GM18502 (cell line): ENCODE measurements around the gene PRPF39.
"Not testable (repeated sequence)": the region's sequence is repeated elsewhere in the genome, so short reads cannot be mapped to it uniquely, and the experiment has no call there.

ENCODE experiments used
- ATAC-seq: cut with Tn5 transposase; IDR thresholded peaks from one replicate; pipeline ENCODE4 v1.9.1; 2021; ENCODE audit warnings: mild to moderate bottlenecking; ENCODE audit not compliant: unreplicated experiment, poor library complexity

PRPF39 gene

GRCh38 chr14:45080416-45080968, 3.4 kb upstream of the PRPF39 start:
- ATAC-seq: not testable (repeated sequence)

DNA sequence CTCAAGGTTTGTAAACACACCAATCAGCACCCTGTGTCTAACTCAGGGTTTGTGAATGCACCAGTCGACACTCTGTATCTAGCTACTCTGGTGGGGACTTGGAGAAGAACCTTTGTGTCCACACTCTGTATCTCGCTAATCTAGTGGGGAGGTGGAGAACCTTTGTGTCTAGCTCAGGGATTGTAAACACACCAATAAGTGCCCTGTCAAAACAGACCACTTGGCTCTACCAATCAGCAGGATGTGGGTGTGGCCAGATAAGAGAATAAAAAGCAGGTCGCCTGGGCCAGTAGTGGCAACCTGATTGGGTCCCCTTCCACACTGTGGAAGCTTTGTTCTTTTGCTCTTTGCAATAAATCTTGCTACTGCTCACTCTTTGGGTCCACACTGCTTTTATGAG, 2.8 kb upstream of the PRPF39 start:
- ATAC-seq: not testable (repeated sequence)

GRCh38 chr14:45082420-45082819, 1.5 kb upstream of the PRPF39 start:
- no peak for ATAC-seq

DNA sequence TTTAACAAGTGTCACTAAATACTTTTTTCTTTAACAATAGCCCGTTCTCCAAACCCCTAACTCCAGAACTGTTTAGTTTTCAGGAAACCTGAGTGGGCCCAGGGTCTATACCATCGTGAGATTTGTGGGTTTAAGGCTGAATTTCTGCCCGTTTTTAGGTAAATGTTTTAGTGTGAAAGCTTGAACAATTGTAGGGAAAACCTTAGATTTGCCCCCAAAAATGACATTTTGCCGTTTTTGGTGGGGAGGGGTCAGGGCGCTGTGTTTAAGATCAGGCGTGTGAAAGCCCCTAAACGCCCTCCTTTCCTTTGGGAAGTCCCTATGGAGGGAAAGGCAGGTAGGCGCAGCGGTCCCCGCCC, 320 bp upstream of the PRPF39 start:
- ATAC-seq: no peak

DNA sequence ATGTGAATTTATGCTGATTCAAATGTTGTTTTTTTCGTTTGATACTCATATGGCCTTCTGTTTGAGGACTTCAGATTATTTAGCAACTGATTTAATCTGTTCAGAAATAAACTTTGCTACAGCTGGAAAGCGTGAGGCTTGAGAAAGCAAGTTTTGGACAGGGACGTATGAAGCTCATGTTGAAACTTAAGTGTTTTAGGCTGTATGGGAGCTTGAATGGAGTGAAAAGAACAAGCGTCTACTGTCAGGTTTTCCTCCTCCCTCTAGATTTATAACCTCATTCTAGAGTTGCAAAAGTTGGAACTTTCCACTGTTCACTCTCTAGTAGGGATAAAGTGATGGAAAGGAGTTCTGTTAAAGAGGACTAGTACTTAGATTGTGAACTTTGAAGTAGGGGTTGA, 1.0 kb downstream of the PRPF39 start:
- no peak for ATAC-seq

DNA sequence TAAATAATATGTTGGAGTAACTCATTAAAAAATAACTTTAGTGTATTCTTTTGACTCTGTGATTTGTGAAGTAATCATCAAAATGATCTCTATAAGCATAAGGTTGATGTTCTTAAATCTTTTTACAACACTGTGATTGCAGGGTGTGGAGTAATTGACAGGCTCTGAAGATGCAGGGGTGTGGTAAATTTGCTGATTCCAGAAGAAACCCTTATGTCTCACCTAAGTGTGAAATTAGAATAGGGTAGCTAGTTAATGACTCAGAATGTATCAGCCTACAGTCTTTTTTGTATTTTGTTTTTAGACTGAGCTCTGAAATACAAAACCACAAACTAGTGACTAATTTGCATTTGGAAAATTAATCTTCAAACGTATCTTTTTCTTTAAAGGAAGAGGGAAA, 5.9 kb downstream of the PRPF39 start:
- peak; percentile 87 for ATAC-seq

DNA sequence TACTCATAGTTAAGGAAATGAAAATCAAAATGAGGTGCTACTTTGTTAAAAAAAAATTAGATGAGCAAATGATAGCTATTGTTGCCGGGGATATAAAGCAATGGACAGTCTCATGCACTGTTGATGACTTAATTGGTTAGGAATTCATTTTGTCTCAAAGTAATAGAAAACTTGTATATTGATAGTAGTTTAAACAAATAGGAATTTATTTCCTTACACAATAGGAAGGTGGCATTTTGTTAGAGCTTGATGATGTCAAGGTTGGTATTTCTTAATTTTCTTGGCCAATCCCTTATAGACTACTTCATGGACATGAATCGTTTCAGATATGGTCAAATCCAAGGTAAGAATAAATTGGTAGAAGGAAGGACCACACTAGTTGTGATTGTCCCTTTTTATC, 7.8 kb downstream of the PRPF39 start:
- no peak for ATAC-seq

- ATAC-seq: no peak
Observed at GRCh38 chr14:45094275-45094674, 10.4 kb downstream of the PRPF39 start.

- no peak for ATAC-seq
Observed at GRCh38 chr14:45095143-45095542, 11.2 kb downstream of the PRPF39 start.

GRCh38 chr14:45096218-45096617, 12.3 kb downstream of the PRPF39 start:
- ATAC-seq: no peak

DNA sequence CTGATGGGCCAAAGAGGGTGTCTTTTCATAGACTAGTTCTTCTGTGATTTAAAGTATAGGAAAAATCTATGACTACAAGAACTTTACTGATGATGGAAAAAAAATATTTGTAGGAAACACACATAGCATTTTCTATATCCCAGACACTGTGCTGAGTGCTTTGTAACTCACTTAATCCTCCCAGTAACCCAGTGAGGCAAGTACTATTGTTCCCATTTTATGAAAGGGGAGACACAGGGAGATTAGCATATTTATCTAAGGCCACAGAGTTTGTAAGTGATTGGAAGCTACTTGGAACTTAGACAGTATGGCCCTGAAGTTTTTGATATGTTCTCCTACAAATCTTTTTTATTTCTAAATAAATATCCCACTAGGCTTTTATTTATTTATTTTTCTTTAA, 19.9 kb downstream of the PRPF39 start:
- no peak for ATAC-seq

GRCh38 chr14:45104561-45104960, 20.6 kb downstream of the PRPF39 start:
- ATAC-seq: no peak

GRCh38 chr14:45112896-45113781, 29.2 kb downstream of the PRPF39 start:
- ATAC-seq: no peak

DNA sequence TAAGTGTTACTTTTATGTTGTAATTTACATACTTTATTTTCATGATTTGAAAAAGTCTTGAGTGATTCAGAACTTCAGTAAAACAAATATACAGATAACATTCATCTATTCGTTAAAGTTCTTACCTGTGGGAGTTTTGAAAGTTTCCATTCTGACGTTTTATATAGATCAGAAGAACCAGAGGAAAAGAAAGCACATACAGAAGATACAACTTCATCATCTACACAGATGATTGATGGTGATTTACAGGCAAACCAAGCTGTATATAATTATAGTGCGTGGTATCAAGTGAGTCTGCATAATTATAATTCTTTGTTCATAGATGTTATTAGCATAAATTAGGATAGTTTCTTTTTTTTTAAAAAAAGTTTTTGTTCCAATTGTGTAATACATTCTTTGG, 30.4 kb downstream of the PRPF39 start:
- no peak for ATAC-seq

DNA sequence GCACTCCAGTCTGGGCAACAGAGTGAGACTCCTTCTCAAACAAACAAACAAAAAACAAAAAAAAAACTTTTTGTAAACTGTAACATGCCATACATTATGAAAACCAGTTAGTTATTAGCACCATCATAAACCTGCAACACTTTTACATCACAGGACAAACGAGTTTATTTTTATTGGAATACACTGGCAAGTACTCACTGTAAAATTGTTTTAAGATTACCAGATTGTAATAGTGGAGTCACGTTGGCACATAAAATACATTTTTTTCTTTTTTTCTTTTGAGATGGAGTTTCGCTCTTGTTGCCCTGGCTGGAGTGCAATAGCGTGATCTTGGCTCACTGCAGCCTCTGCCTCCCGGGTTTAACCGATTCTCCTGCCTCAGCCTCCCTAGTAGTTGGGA, 34.7 kb downstream of the PRPF39 start:
- no peak for ATAC-seq

DNA sequence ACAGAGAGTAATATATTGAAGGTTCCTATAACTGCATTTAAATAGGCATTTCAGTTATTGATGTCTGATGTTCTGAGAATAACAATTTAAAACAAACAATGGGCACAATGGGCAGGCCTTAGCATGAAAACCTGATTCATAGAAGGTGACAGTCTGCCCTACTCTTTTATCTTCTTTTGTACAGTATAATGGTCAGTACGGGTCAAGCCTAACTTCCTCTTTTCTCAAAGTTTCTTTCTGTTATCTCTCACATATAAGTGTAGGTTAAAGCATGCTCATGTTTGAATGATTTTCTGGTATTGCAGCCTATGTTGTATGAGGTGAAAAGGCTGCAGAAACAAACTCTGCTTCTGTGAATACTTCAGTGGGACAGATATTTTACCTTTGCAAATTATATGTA, 36.2 kb downstream of the PRPF39 start:
- ATAC-seq: no peak

GRCh38 chr14:45123271-45123670, 39.4 kb downstream of the PRPF39 start:
- no peak for ATAC-seq

DNA sequence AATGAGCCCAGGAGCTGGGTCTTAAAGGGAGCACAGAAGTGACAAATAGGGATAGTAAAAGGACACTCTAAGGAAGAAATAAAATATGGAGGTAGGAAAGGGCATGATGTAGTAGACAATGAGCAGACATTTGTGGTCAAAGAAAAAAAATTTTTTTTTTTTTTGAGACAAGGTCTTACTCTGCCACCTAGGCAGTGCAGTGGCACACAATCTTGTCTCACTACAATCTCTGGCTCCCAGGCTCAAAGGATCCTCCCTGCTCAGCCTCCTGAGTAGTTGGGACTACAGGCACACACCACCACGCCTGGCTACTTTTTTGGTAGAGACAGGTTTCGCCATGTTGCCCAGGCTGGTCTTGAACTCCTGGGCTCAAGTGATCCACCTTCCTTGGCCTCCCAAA, 41.8 kb downstream of the PRPF39 start:
- peak; percentile 60 for ATAC-seq

DNA sequence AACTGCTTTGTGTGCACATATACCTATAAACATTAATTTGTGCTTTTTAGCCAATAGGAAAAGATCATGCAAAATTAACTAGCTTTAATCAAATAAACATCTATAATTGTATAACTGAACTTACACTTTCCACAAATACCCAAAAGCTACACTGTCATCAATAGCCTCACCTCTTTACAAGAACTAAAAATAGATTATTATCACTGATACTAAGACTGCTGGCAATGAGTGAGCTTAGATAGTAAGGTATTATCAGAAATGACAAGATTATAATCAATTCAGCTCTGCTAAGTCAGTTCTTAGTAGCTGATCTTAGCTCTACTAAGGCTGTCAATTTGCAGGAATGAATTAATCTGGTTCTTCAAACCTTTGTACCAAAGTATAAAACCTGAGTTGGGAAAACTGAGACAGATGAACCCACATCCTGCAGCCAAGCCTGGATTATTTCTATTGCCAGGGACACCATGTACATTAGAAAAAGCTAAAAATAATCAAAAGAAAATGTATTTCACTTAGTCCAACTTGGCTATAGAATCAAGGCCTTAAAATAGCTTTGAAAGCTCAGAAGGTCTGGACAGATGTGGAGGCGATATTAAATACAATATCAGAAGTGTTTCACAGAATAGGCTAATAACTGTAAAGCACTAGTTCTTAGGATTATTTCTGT, 45.2 kb downstream of the PRPF39 start:
- no peak for ATAC-seq

- no peak for ATAC-seq
Observed at GRCh38 chr14:45133683-45134050, 49.8 kb downstream of the PRPF39 start.

- ATAC-seq: peak; percentile 88
Observed at GRCh38 chr14:45134051-45134958, 50.4 kb downstream of the PRPF39 start, which contains the start of gene FKBP3. TSS of gene FKBP3 (minus strand) at chr14:45134481. CDS start at chr14:45134456, 25 bp downstream.
